ENCODE measurements around the gene SRI. TPM values are rescaled to one million over a fixed set of nuclear protein-coding genes. Genes with fewer than 3 reads are reported as not detected.

The SRI gene
- polyA plus RNA-seq, 1 of the 3 experiments (the other 2 are of a cell fraction) = 197 TPM

DNA sequence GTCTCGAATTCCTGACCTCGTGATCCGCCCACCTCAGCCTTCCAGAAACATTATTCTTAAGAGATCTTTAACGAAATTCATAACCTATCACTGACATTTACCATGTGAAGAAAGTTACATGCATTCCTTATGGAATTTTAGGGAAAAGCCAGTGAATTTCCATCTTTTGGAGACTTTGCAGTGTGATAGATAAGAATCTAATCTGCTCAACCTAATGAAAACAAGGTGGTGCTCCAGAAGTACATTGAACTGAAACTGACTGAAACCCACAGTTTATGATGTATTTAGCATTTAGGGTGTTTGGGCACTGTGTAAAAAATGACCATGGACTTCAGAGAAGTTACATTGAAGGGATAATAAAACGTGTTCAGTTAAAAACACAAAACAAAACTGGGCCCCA, 43.6 kb downstream of the SRI start:
- Histone ChIP-seq H3K9me3 (no peaks in the 10 kb centered on the region), H3K9me2 (no peaks in the 10 kb centered on the region), H3K27me3 (ENCODE audit: insufficient read depth) (no peaks in the 10 kb centered on the region), H4K20me1 (ENCODE audit: insufficient read depth) (no peaks in the 10 kb centered on the region), H3K4me1 (ENCODE audit: control insufficient read depth in 1 of 2, insufficient read depth in 2 of 2, low read depth in 1 of 2, low read length in 1 of 2) (no peaks in the 10 kb centered on the region; a peak in 1 of 4 replicates), H3K36me3 (replicated peaks in 1 of 2; ENCODE audit: control insufficient read depth in 1 of 2, insufficient read depth in 2 of 2, low read length in 1 of 2) (peaks cover 0 to 3% of the 10 kb centered on the region in 2 experiments), H2AFZ (ENCODE audit: low read depth) (no peak overlapping the region), H3K4me3 (ENCODE audit: low read depth in 2 of 2, low read length in 1 of 2) (no peak overlapping the region), H3K4me2 (no peak overlapping the region), H3F3A (replicated peaks; ENCODE audit: insufficient read depth) (no peaks in the 10 kb centered on the region), H3K9ac (no peak overlapping the region), H3K79me2 (ENCODE audit: insufficient read depth) (no peaks in the 10 kb centered on the region), H3K27ac (ENCODE audit: low read depth in 2 of 2, low read length in 1 of 2) (no peak overlapping the region)
- WGBS (ENCODE audit: low lambda C conversion rate) = 68% methylated on average over 5 of the region's 5 CpGs
- TF ChIP-seq EP300 (IDR thresholded peaks at IDR 0.05; ENCODE audit: borderline replicate concordance in 1 of 2, low read depth in 1 of 2, low read length in 1 of 2) = 0 out of 4 replicates have a peak, but pooled peaks of 1 of the 2 experiments have one; percentile 8
- TF ChIP-seq NRF1 (IDR thresholded peaks at IDR 0.05; ENCODE audit: low read depth, low read length) = no peak
- peak; percentile 16; the same call in 1 of the 2 replicates for TF ChIP-seq RCOR1 (IDR thresholded peaks at IDR 0.05; ENCODE audit: low read length)
- TF ChIP-seq JUND (IDR thresholded peaks at IDR 0.05) = no peak
- TF ChIP-seq ZBTB33 (IDR thresholded peaks at IDR 0.05; ENCODE audit: borderline replicate concordance, low read depth) = no peak
- peak; percentile 74 for TF ChIP-seq GATA2 (CRISPR knock-in tag; IDR thresholded peaks at IDR 0.05)
- TF ChIP-seq FOXM1 (IDR thresholded peaks at IDR 0.05; ENCODE audit: low read depth) = no peak
- peak; percentile 7; the same call in 1 of the 2 replicates for TF ChIP-seq TCF12 (IDR thresholded peaks at IDR 0.05)
- no peak for TF ChIP-seq RAD21 (IDR thresholded peaks at IDR 0.05; ENCODE audit: low read length)
- TF ChIP-seq NFIC (IDR thresholded peaks at IDR 0.05; ENCODE audit: borderline replicate concordance) = no peak
- DNase-seq = no peak
- POLR2A ChIA-PET = no interaction called here
- CTCF ChIA-PET = no interaction called here

- no peak overlapping the region for H3K9ac ChIP-seq
- POLR2A ChIA-PET = no interaction called here
- H3K79me2 ChIP-seq (ENCODE audit: insufficient read depth) = no peaks in the 10 kb centered on the region
- H3K9me2 ChIP-seq = no peaks in the 10 kb centered on the region
- TF ChIP-seq EP300 (IDR thresholded peaks at IDR 0.05; ENCODE audit: borderline replicate concordance in 1 of 2, low read depth in 1 of 2, low read length in 1 of 2) = no peak
- TF ChIP-seq TCF12 (IDR thresholded peaks at IDR 0.05) = no peak
- no peak for TF ChIP-seq POLR2AphosphoS5 (IDR thresholded peaks at IDR 0.05; ENCODE audit: low read depth, low read length)
- TF ChIP-seq, protein P1, sequence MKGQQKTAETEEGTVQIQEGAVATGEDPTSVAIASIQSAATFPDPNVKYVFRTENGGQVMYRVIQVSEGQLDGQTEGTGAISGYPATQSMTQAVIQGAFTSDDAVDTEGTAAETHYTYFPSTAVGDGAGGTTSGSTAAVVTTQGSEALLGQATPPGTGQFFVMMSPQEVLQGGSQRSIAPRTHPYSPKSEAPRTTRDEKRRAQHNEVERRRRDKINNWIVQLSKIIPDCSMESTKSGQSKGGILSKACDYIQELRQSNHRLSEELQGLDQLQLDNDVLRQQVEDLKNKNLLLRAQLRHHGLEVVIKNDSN (IDR thresholded peaks at IDR 0.05; ENCODE audit: borderline replicate concordance, low read depth) = no peak
- TF ChIP-seq RFX5 (IDR thresholded peaks at IDR 0.05; ENCODE audit: low read length) = no peak
- no peak for TF ChIP-seq GATA2 (CRISPR knock-in tag; IDR thresholded peaks at IDR 0.05)
- H3K4me2 ChIP-seq = no peak overlapping the region
- no peaks in the 10 kb centered on the region; a peak in 1 of 4 replicates for H3K4me1 ChIP-seq (ENCODE audit: control insufficient read depth in 1 of 2, insufficient read depth in 2 of 2, low read depth in 1 of 2, low read length in 1 of 2)
- H3K4me3 ChIP-seq (ENCODE audit: low read depth in 2 of 2, low read length in 1 of 2) = no peak overlapping the region
- no peaks in the 10 kb centered on the region for H3K27me3 ChIP-seq (ENCODE audit: insufficient read depth)
- H4K20me1 ChIP-seq (ENCODE audit: insufficient read depth) = no peaks in the 10 kb centered on the region
- H3F3A ChIP-seq (replicated peaks; ENCODE audit: insufficient read depth) = no peaks in the 10 kb centered on the region
- DNase-seq = no peak
- H3K36me3 ChIP-seq (replicated peaks in 1 of 2; ENCODE audit: control insufficient read depth in 1 of 2, insufficient read depth in 2 of 2, low read length in 1 of 2) = peaks cover 0 to 8% of the 10 kb centered on the region in 2 experiments
- no peaks in the 10 kb centered on the region for H3K9me3 ChIP-seq
- H2AFZ ChIP-seq (ENCODE audit: low read depth) = no peak overlapping the region
- 91% methylated on average over 4 of the region's 4 CpGs for WGBS (ENCODE audit: low lambda C conversion rate)
- H3K27ac ChIP-seq (ENCODE audit: low read depth in 2 of 2, low read length in 1 of 2) = no peak overlapping the region
- CTCF ChIA-PET = interaction anchor here (1.4 kb wide), 1 partner anchor 34 kb away, joined by 3 read pairs; no protein-coding TSS in a partner anchor
Measured at GRCh38 chr7:88172842-88173241, 47.0 kb downstream of the SRI start.

All from SK-N-SH (cell line).